Mesothelial cell of epicardium (in vitro differentiated cells): ENCODE results near the gene NPW. TPM values are rescaled to one million over a fixed set of nuclear protein-coding genes. Genes with fewer than 3 reads are reported as not detected.
A peak's percentile ranks its signal among the peaks of the same experiment; 100 is the strongest.

Experiments
- DNase-seq, 2 experiments: peaks; one replicate each; pipeline ENCODE4 v3.0.0; 2021; ENCODE audit warnings: low spot score in 2 of 2; ENCODE audit not compliant: unreplicated experiment in 2 of 2
- H3K27ac Mint-ChIP-seq: 2 replicates; pipeline ENCODE4 v1.8.0; 2021; ENCODE audit warnings: mixed read lengths
- H3K27me3 Mint-ChIP-seq: 2 replicates; pipeline ENCODE4 v1.8.0; 2021; ENCODE audit warnings: low read depth, mixed read lengths
- H3K36me3 Mint-ChIP-seq: 2 replicates; pipeline ENCODE4 v1.8.0; 2021; ENCODE audit warnings: mixed read lengths
- H3K4me1 Mint-ChIP-seq: 2 replicates; pipeline ENCODE4 v1.8.0; 2021; ENCODE audit warnings: mixed read lengths
- H3K4me3 Mint-ChIP-seq: 2 replicates; pipeline ENCODE4 v1.8.0; 2021; ENCODE audit warnings: mild to moderate bottlenecking, moderate library complexity, mixed read lengths
- H3K9me3 Mint-ChIP-seq: 2 replicates; pipeline ENCODE4 v1.8.0; 2021; ENCODE audit warnings: mixed read lengths
- total RNA-seq: library from RNA; stranded (reverse); gene quantifications from 3 replicates; pipeline ENCODE4 v1.2.1, GENCODE V29; 2021
- TF ChIP-seq, protein P1 (sequence below): fragments of 200-600 bp; sonication (generic); IDR thresholded peaks from one replicate; pipeline ENCODE4 v1.5.0; 2021; ENCODE audit warnings: antibody characterized with exemption; ENCODE audit not compliant: unreplicated experiment

NPW gene
- total RNA-seq, 1 donor from 2014 or later, result 14.0 TPM

GRCh38 chr16:2006317-2006716, 13.3 kb upstream of the NPW start:
- peaks cover 29% of the 10 kb centered on the region for H3K4me1 Mint-ChIP-seq
- peaks cover 4% of the 10 kb centered on the region for H3K36me3 Mint-ChIP-seq
- TF ChIP-seq, protein P1, sequence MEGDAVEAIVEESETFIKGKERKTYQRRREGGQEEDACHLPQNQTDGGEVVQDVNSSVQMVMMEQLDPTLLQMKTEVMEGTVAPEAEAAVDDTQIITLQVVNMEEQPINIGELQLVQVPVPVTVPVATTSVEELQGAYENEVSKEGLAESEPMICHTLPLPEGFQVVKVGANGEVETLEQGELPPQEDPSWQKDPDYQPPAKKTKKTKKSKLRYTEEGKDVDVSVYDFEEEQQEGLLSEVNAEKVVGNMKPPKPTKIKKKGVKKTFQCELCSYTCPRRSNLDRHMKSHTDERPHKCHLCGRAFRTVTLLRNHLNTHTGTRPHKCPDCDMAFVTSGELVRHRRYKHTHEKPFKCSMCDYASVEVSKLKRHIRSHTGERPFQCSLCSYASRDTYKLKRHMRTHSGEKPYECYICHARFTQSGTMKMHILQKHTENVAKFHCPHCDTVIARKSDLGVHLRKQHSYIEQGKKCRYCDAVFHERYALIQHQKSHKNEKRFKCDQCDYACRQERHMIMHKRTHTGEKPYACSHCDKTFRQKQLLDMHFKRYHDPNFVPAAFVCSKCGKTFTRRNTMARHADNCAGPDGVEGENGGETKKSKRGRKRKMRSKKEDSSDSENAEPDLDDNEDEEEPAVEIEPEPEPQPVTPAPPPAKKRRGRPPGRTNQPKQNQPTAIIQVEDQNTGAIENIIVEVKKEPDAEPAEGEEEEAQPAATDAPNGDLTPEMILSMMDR, result no peak
- H3K27ac Mint-ChIP-seq, result peak overlapping the region; percentile 30
- no peaks in the 10 kb centered on the region for H3K27me3 Mint-ChIP-seq
- no peak overlapping the region for H3K4me3 Mint-ChIP-seq
- no peak for DNase-seq
- no peaks in the 10 kb centered on the region for H3K9me3 Mint-ChIP-seq

DNA sequence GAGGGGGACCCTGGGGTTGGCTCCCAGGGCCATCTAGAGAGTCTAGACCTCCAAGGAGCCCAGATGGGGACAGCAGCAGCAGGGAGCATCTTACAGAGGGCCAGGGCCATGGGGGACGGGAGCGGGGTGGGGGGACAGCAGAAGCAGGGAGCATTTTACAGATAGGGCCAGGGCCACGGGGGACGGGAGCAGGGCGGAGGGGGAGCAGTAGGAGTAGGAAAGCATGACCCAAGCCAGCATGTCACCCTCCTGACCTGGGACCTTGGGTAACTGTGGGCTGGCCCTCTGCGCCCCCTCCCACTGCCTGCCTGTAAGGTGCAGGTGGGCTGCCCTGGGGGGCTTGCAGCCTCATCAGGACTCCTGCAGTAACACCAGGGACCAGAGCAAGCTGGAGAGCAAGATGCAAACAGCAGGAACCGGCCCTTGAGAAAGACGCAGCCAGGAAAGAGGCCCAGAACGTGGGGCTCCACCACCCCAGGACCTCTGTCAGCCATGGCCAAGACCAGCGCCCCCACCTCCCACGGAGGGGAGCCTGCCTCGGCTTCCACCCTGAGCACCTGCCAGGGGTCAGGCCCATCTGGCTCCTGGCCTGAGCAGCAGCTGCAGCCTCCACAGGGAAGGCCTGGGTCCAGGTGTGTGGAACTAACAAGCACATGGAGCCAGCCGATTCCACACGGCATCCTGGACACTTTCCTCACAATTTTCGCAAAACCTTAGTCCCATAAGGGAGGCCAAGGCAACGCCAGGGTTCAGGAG, 12.3 kb upstream of the NPW start:
- no peaks in the 10 kb centered on the region for H3K9me3 Mint-ChIP-seq
- H3K36me3 Mint-ChIP-seq, result peaks cover 3% of the 10 kb centered on the region
- peak overlapping the region; percentile 67 for H3K4me3 Mint-ChIP-seq
- DNase-seq, result no peak
- H3K27ac Mint-ChIP-seq, result peak overlapping the region; percentile 34
- H3K4me1 Mint-ChIP-seq, result peaks cover 29% of the 10 kb centered on the region
- H3K27me3 Mint-ChIP-seq, result no peaks in the 10 kb centered on the region
- TF ChIP-seq, protein P1, result no peak

DNA sequence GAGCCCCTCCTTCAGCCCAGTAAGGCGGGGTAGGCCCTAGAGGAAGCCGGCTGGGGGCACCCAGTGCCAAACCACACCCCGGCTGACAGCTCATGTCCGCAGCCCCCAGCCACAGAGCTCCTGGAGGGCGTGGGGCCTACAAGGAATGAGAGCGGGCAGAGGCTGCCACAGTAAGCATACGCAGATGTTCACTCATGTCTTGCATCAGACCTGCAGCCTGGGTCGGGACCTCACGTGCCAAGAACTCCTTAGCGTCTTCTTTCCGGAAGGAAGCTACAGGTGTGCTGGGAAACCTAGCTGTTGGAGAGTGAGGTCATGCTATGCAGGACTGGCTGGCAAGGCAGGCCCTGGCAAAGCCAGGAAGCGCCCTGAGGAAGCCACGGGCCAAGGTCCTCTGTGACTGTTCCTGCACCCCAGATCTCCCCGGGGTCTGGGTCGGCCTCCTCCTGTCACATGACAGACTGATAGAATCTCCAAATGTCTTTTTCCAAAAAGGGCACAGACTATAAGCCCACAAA, 11.5 kb upstream of the NPW start:
- peak overlapping the region; percentile 67 for H3K4me3 Mint-ChIP-seq
- peak overlapping the region; percentile 92 for H3K27ac Mint-ChIP-seq
- no peak for DNase-seq
- H3K36me3 Mint-ChIP-seq, result no peaks in the 10 kb centered on the region
- TF ChIP-seq, protein P1, result no peak
- peaks cover 29% of the 10 kb centered on the region for H3K4me1 Mint-ChIP-seq
- H3K9me3 Mint-ChIP-seq, result no peaks in the 10 kb centered on the region
- H3K27me3 Mint-ChIP-seq, result no peaks in the 10 kb centered on the region

- TF ChIP-seq, protein P1, result no peak
- H3K4me3 Mint-ChIP-seq, result peak overlapping the region; percentile 67
- H3K27ac Mint-ChIP-seq, result peak overlapping the region; percentile 92
- no peaks in the 10 kb centered on the region for H3K36me3 Mint-ChIP-seq
- DNase-seq, result no peak
- no peaks in the 10 kb centered on the region for H3K9me3 Mint-ChIP-seq
- H3K4me1 Mint-ChIP-seq, result peaks cover 29% of the 10 kb centered on the region
- H3K27me3 Mint-ChIP-seq, result no peaks in the 10 kb centered on the region
Observed at GRCh38 chr16:2008631-2009163, 10.9 kb upstream of the NPW start.

DNA sequence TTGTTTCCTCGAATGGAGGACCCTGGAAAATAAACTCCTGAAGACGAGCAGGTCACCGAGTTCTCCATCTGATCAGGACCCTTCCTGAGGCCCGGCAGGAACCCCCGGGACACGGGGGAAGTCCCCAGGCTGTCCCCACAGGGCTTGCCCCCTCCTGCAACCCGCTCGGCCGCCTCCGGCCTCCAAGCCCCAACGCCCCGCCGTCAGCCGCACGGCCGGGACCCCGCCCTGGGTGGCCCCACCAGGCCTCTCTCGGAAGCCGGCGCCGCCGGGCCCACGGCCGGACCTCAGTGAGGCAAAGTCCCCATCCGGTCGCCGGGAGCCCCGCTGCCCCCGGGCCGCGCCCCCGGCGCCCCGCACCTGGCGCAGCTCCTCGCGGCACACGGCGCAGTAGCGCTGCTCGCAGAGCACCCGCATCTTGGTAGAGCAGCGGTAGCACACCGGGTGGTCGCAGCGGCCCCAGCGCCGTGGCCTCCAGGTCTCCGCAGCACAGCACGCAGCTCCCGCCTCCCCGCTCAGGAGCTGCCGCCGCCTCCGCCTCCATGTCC, 10.3 kb upstream of the NPW start:
- Mint-ChIP-seq H3K36me3 (no peaks in the 10 kb centered on the region), H3K27ac (peak overlapping the region; percentile 92), H3K9me3 (no peaks in the 10 kb centered on the region), H3K27me3 (no peaks in the 10 kb centered on the region), H3K4me1 (peaks cover 29% of the 10 kb centered on the region), H3K4me3 (peak overlapping the region; percentile 67)
- DNase-seq, result peak in 1 of 2 experiments; percentile 27
- TF ChIP-seq, protein P1, result no peak
